ENCODE measurements around the gene C6orf89.

- TF ChIP-seq, protein P1, sequence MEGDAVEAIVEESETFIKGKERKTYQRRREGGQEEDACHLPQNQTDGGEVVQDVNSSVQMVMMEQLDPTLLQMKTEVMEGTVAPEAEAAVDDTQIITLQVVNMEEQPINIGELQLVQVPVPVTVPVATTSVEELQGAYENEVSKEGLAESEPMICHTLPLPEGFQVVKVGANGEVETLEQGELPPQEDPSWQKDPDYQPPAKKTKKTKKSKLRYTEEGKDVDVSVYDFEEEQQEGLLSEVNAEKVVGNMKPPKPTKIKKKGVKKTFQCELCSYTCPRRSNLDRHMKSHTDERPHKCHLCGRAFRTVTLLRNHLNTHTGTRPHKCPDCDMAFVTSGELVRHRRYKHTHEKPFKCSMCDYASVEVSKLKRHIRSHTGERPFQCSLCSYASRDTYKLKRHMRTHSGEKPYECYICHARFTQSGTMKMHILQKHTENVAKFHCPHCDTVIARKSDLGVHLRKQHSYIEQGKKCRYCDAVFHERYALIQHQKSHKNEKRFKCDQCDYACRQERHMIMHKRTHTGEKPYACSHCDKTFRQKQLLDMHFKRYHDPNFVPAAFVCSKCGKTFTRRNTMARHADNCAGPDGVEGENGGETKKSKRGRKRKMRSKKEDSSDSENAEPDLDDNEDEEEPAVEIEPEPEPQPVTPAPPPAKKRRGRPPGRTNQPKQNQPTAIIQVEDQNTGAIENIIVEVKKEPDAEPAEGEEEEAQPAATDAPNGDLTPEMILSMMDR (IDR thresholded peaks at IDR 0.05), result no peak
- TF ChIP-seq POLR2A (IDR thresholded peaks at IDR 0.05), result no peak
Observed at GRCh38 chr6:36840432-36841403, 45.0 kb upstream of the C6orf89 start.

Data from Peyer's patch (tissue), 4 donors.